Measurements from ENCODE around the gene ZNF80. TPM values are rescaled to one million over a fixed set of nuclear protein-coding genes. Genes with fewer than 3 reads are reported as not detected.
A peak's percentile ranks its signal among the peaks of the same experiment; 100 is the strongest.

Gene ZNF80
- total RNA-seq, 4 donors from 2014 or later = not detected

DNA sequence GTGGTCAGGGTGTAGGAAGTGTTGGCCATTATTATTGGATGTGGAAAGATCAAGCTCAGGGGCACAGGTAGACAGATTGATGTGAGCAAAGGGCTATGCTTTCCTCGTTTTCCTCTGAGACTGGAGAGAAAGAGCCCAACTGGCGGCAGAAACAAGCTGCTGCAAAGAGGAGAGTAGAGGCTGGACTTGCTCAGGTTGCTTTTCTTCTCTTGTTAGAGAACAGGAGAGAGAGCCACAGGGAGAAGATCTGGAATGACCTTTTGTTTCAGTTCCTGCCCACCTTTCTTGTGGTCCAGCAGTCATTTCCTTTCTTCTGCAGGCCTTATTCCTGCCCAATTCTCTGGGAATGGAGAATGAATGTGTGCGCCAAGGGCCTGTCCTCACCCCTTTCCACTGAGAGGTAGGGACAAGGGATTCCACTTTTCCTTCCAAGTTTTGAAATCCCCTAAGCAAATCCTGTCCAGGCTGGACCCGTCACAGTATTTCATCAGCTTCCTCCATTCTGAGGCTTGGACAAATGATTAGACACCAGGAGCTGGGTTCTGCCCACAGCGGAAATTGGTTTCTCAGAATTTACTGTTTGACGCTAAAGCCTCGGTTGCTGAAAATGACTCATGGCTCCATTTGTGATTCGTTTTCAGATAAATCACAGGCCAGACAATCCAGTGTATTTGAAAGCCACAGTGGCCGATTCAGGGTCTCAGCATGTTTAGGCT lies 16.1 kb downstream of the ZNF80 start:
- peak overlapping the region in 1 of 4 donors; percentile 31 for H3K27ac ChIP-seq
- no peaks in the 10 kb centered on the region for H3K4me1 ChIP-seq
- peak; percentile 17 for DNase-seq
- no peaks in the 10 kb centered on the region for H3K27me3 ChIP-seq
- peaks cover 4 to 8% of the 10 kb centered on the region in 2 donors for H3K9me3 ChIP-seq
- in situ Hi-C loops (cut with MboI; ENCODE audit: low pct_ligation_motif_present in 1 of 4, low pct_unique_long_range_greater_than_20kb in 1 of 4, low sequenced_read_pairs in 3 of 4) (no loop called here), intact Hi-C loops (cut with DNase I; ENCODE audit: low total_unique reads) (no loop called here)
- 72 to 73% methylated on average over 7 to 9 of the region's 9 CpGs for WGBS, 2 donors (ENCODE audit: low coverage in 1 of 2)
- no peak overlapping the region for H3K4me3 ChIP-seq
- TF ChIP-seq, protein P1, sequence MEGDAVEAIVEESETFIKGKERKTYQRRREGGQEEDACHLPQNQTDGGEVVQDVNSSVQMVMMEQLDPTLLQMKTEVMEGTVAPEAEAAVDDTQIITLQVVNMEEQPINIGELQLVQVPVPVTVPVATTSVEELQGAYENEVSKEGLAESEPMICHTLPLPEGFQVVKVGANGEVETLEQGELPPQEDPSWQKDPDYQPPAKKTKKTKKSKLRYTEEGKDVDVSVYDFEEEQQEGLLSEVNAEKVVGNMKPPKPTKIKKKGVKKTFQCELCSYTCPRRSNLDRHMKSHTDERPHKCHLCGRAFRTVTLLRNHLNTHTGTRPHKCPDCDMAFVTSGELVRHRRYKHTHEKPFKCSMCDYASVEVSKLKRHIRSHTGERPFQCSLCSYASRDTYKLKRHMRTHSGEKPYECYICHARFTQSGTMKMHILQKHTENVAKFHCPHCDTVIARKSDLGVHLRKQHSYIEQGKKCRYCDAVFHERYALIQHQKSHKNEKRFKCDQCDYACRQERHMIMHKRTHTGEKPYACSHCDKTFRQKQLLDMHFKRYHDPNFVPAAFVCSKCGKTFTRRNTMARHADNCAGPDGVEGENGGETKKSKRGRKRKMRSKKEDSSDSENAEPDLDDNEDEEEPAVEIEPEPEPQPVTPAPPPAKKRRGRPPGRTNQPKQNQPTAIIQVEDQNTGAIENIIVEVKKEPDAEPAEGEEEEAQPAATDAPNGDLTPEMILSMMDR (IDR thresholded peaks at IDR 0.05) = no peak
- TF ChIP-seq POLR2AphosphoS5 (IDR thresholded peaks at IDR 0.05) = no peak
- TF ChIP-seq EP300 (IDR thresholded peaks at IDR 0.05; ENCODE audit: low read depth) = no peak
- no peak for TF ChIP-seq POLR2A (IDR thresholded peaks at IDR 0.05)
- no peaks in the 10 kb centered on the region for H3K36me3 ChIP-seq

DNA sequence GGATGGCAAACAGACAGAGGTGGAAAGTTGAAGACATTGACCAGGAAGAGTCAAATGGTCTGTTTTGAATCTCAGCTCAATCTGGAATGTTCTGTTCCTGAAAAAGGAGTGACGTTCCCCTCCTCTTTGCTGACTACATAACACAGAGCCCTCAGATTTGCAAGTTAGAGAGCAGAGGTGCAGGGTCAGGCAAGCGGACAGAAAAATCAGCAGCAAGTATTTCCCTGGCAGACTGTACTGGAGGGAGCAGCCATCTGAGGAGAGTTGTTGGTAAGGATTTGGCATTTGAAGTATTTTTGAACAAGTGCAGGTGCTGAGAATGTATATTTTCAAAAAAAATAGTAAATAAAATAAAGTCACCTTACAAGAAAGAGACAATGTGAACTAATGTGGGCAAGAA lies 17.6 kb downstream of the ZNF80 start:
- Histone ChIP-seq H3K9me3 (peaks cover 4 to 5% of the 10 kb centered on the region in 2 donors), H3K4me3 (no peak overlapping the region), H3K27me3 (no peaks in the 10 kb centered on the region), H3K4me1 (no peaks in the 10 kb centered on the region), H3K36me3 (no peaks in the 10 kb centered on the region), H3K27ac (no peak overlapping the region)
- DNase-seq = no peak
- WGBS, 2 donors (ENCODE audit: low coverage in 1 of 2) = 29 to 58% methylated on average over 2 of the region's 2 CpGs
- intact Hi-C loops (cut with DNase I; ENCODE audit: low total_unique reads) (no loop called here), in situ Hi-C loops (cut with MboI; ENCODE audit: low pct_ligation_motif_present in 1 of 4, low pct_unique_long_range_greater_than_20kb in 1 of 4, low sequenced_read_pairs in 3 of 4) (no loop called here)
- TF ChIP-seq POLR2A (IDR thresholded peaks at IDR 0.05) = no peak
- no peak for TF ChIP-seq POLR2AphosphoS5 (IDR thresholded peaks at IDR 0.05)
- no peak for TF ChIP-seq EP300 (IDR thresholded peaks at IDR 0.05; ENCODE audit: low read depth)
- TF ChIP-seq, protein P1 (IDR thresholded peaks at IDR 0.05) = no peak

- in situ Hi-C loops (cut with MboI; ENCODE audit: low pct_ligation_motif_present in 1 of 4, low pct_unique_long_range_greater_than_20kb in 1 of 4, low sequenced_read_pairs in 3 of 4) = no loop called here
- TF ChIP-seq, protein P1 (IDR thresholded peaks at IDR 0.05) = no peak
- no peak for TF ChIP-seq EP300 (IDR thresholded peaks at IDR 0.05; ENCODE audit: low read depth)
- H3K36me3 ChIP-seq = no peaks in the 10 kb centered on the region
- no peaks in the 10 kb centered on the region for H3K4me1 ChIP-seq
- H3K9me3 ChIP-seq = no peaks in the 10 kb centered on the region
- intact Hi-C loops (cut with DNase I; ENCODE audit: low total_unique reads) = no loop called here
- no peak overlapping the region for H3K27ac ChIP-seq
- no peaks in the 10 kb centered on the region for H3K27me3 ChIP-seq
- no peak overlapping the region for H3K4me3 ChIP-seq
- no peak for DNase-seq
- 71 to 100% methylated on average over 4 to 12 of the region's 12 CpGs for WGBS, 2 donors (ENCODE audit: low coverage in 1 of 2)
These were observed 18.7 kb downstream of the ZNF80 start for GRCh38 chr3:114218578-114219185.

DNA sequence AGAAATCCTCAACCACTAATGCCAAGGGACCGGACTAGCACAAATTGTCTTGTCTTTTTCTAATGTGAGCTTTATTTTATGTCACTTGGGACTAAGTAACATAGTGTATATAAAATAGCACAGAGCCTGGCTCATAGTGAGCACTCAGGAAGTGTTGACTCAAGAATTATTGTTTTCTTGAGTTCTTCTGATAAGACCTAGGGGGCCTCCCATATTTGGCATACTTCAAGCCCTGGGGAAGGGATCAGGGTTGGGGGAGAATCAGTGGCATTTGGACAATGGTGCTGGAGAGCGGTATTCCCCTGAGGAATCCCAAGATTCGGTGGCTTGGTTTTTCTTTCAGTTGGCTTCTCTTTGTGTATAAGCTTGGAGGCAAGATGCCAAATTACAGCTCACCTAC lies 19.4 kb downstream of the ZNF80 start:
- no peak overlapping the region for H3K27ac ChIP-seq
- in situ Hi-C loops (cut with MboI; ENCODE audit: low pct_ligation_motif_present in 1 of 4, low pct_unique_long_range_greater_than_20kb in 1 of 4, low sequenced_read_pairs in 3 of 4) = no loop called here
- WGBS, 2 donors (ENCODE audit: low coverage in 1 of 2) = 93% methylated on average over 3 of the region's 3 CpGs; no CpG with 5 or more reads in 1 of the 2 donors

More for the DNA sequence above, 19.4 kb downstream of the ZNF80 start:
- Histone ChIP-seq H3K4me1 (no peaks in the 10 kb centered on the region), H3K27me3 (no peaks in the 10 kb centered on the region), H3K9me3 (no peaks in the 10 kb centered on the region), H3K36me3 (no peaks in the 10 kb centered on the region), H3K4me3 (no peak overlapping the region)
- DNase-seq = no peak
- intact Hi-C loops (cut with DNase I; ENCODE audit: low total_unique reads) = no loop called here
- no peak for TF ChIP-seq POLR2AphosphoS5 (IDR thresholded peaks at IDR 0.05)
- no peak for TF ChIP-seq POLR2A (IDR thresholded peaks at IDR 0.05)
- TF ChIP-seq EP300 (IDR thresholded peaks at IDR 0.05; ENCODE audit: low read depth) = no peak
- TF ChIP-seq, protein P1 (IDR thresholded peaks at IDR 0.05) = no peak

Data from transverse colon (tissue), 4 donors.